Left hindlimb (tissue), 1 donor: Measurements from ENCODE around the gene COMMD1.
"Not testable (repeated sequence)": the region's sequence is repeated elsewhere in the genome, so short reads cannot be mapped to it uniquely, and the experiment has no call there.

Source experiments
- DNase-seq: peaks from one replicate; pipeline ENCODE4 v3.0.0-alpha.2; 2018

The COMMD1 gene

GRCh38 chr2:61905372-61906185, at the start of gene COMMD1:
Gene COMMD1, plus strand, starts transcription at chr2:61905674. Its CDS starts 5 bp downstream, at chr2:61905679.
- DNase-seq = peak; percentile 85

GRCh38 chr2:61857224-61857623, 48.2 kb upstream of the COMMD1 start:
- DNase-seq = no peak

GRCh38 chr2:61862085-61862484, 43.4 kb upstream of the COMMD1 start:
- DNase-seq = no peak

- not testable (repeated sequence) for DNase-seq
Observed at GRCh38 chr2:61866482-61867089, 38.9 kb upstream of the COMMD1 start.

GRCh38 chr2:61876400-61876799, 29.1 kb upstream of the COMMD1 start:
- no peak for DNase-seq

- DNase-seq = no peak
Observed at GRCh38 chr2:61877571-61878245, 27.8 kb upstream of the COMMD1 start.

GRCh38 chr2:61878761-61879160, 26.7 kb upstream of the COMMD1 start:
- DNase-seq = no peak

- not testable (repeated sequence) for DNase-seq
Observed at GRCh38 chr2:61879351-61879750, 26.1 kb upstream of the COMMD1 start.

GRCh38 chr2:61882850-61883249, 22.6 kb upstream of the COMMD1 start:
- no peak for DNase-seq

GRCh38 chr2:61885896-61886603, 19.4 kb upstream of the COMMD1 start:
- no peak for DNase-seq

- DNase-seq = no peak
Observed at GRCh38 chr2:61887717-61888266, 17.7 kb upstream of the COMMD1 start.

- DNase-seq = peak; percentile 92
Observed at GRCh38 chr2:61888267-61889055, 17.0 kb upstream of the COMMD1 start, which contains the start of gene CCT4. Gene CCT4, minus strand, starts transcription at chr2:61888656. Its CDS starts 149 bp downstream, at chr2:61888507.

- no peak for DNase-seq
Observed at GRCh38 chr2:61898810-61899209, 6.7 kb upstream of the COMMD1 start.

- no peak for DNase-seq
Observed at GRCh38 chr2:61900281-61900680, 5.2 kb upstream of the COMMD1 start.

GRCh38 chr2:61906186-61906470, 654 bp downstream of the COMMD1 start:
- no peak for DNase-seq

GRCh38 chr2:61909116-61909515, 3.6 kb downstream of the COMMD1 start:
- no peak for DNase-seq

- DNase-seq = no peak
Observed at GRCh38 chr2:61910603-61911002, 5.1 kb downstream of the COMMD1 start.

- no peak for DNase-seq
Observed at GRCh38 chr2:61911510-61911909, 6.0 kb downstream of the COMMD1 start.

GRCh38 chr2:61914794-61915193, 9.3 kb downstream of the COMMD1 start:
- not testable (repeated sequence) for DNase-seq

- DNase-seq = no peak
Observed at GRCh38 chr2:61920548-61920947, 15.1 kb downstream of the COMMD1 start.

GRCh38 chr2:61922714-61923113, 17.2 kb downstream of the COMMD1 start:
- DNase-seq = no peak
